HG02623 (cell line): ENCODE data around the gene CAP2.
"Not testable (repeated sequence)": the region's sequence is repeated elsewhere in the genome, so short reads cannot be mapped to it uniquely, and the experiment has no call there.

ENCODE experiments used
- ATAC-seq: cut with Tn5 transposase; IDR thresholded peaks from one replicate; pipeline ENCODE4 v1.9.1; 2021; ENCODE audit warnings: moderate library complexity; ENCODE audit not compliant: unreplicated experiment

CAP2 gene

GRCh38 chr6:17562636-17563035 lies 169.2 kb downstream of the CAP2 start:
- ATAC-seq = no peak

DNA sequence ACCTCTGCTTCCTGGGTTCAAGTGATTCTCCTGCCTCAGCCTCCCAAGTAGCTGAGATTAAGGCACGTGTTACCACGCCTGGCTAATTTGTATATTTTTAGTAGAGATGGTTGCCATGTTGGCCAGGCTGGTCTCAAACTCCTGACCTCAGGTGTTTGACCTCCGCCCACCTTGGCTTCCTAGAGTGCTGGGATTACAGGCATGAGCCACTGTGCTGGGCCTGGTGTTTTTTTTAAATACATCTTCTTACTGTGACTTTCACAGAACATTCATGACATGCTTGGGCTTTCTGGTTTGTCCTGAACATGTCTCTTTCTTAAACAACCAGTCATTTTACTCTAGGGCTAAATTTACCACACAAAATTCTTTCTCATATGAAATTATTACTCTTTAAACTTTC lies 172.0 kb downstream of the CAP2 start:
- ATAC-seq = no peak

- ATAC-seq = no peak
These were observed 181.6 kb downstream of the CAP2 start for GRCh38 chr6:17574866-17575560.

GRCh38 chr6:17577059-17577458 lies 183.7 kb downstream of the CAP2 start:
- ATAC-seq = no peak

DNA sequence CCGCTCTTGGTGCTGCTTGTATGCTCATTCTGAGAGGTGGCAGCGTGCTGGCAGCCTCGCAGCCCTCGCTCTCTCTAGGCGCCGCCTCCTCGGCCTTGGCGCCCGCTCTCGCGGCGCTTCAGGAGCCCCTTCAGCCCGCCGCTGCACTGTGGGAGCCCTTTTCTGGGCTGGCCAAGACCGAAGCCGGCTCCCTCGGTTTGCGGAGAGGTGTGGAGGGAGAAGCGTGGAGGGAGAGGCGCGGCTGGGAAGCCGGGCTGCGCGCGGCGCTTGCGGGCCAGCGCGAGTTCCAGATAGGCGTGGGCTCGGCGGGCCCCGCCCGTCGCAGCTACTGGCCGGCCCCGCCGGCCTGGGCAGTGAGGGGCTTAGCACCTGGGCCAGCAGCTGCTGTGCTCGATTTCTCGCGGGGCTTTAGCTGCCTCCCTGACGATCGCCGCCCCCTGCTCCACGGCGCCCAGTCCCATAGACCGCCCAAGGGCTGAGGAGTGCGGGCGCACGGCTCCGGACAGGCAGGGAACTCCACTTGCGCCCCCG lies 187.2 kb downstream of the CAP2 start:
- ATAC-seq = no peak

DNA sequence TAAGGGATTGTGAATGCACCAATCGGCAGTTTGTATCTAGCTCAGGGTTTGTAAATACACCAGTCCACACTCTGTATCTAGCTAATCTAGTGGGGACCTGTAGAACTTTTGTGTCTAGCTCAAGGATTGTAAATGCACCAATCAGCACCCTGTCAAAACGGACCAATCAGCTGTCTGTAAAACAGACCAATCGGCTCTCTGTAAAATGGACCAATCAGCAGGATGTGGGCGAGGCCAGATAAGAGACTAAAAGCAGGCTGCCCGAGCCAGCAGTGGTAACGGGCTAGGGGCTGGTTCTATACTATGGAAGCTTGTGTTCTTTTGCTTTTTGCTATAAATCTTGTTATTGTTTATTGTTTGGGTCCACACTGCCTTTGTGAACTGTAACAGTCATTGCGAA lies 187.9 kb downstream of the CAP2 start:
- not testable (repeated sequence) for ATAC-seq

GRCh38 chr6:17583811-17584210 lies 190.4 kb downstream of the CAP2 start:
- ATAC-seq = no peak

GRCh38 chr6:17584241-17584803 lies 190.9 kb downstream of the CAP2 start:
- no peak for ATAC-seq

- ATAC-seq = no peak
These were observed 192.5 kb downstream of the CAP2 start for GRCh38 chr6:17585766-17586490.

DNA sequence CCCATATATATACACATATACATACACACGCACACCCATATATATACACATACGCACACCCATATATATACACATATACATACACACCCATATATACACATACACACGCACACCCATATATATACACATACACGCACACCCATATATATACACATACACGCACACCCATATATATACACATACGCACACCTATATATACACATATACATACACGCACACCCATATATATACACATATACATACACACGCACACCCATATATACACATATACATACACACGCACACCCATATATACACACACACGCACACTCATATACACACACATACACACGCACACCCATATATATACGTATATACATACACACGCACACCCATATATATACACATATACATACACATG lies 193.2 kb downstream of the CAP2 start:
- ATAC-seq = not testable (repeated sequence)

DNA sequence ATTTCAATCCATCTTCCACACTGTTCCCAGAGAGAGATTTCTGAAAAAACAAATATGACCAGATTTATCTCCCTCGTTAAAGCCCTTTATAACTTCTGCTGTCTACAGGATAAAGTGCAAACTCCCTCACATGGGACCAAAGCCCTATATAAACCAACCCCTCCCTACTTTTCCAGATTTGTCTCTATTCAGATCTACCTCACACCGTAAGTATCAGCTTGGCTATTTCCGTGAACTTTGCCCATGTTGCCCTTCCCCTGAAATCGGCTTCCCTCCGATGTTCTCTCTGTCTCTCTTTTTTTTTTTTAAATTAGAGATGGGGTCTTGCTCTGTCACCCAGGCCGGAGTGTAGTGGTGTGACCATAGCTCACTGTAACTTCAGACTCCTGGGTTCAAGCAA lies 194.6 kb downstream of the CAP2 start:
- no peak for ATAC-seq

GRCh38 chr6:17589406-17590096 lies 196.2 kb downstream of the CAP2 start:
- peak; percentile 41 for ATAC-seq

- ATAC-seq = no peak
These were observed 197.9 kb downstream of the CAP2 start for GRCh38 chr6:17591287-17591686.

GRCh38 chr6:17593246-17593645 lies 199.9 kb downstream of the CAP2 start:
- no peak for ATAC-seq

DNA sequence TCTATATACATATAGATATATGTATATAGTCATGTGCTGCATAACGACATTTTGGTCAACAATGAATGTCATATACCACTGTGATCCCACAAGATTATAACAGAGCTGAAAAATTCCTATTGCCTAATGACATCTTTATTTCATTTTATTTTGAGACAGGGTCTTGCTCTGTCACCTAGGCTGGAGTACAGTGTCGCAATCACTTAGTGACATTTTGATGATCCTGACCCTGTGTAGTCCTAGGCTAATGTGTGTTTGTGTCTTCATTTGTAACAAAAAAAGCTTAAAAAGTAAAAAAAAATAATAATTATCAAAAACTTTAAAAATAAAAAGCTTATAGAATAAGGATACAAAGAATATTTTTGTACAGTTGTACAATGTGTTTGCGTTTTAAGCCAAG lies 202.7 kb downstream of the CAP2 start:
- ATAC-seq = no peak

GRCh38 chr6:17599877-17600526 lies 206.6 kb downstream of the CAP2 start, which contains the start of gene FAM8A1:
FAM8A1 (plus strand) TSS chr6:17600302; CDS start chr6:17600410, 108 bp downstream.
- peak; percentile 86 for ATAC-seq

- ATAC-seq = peak; percentile 44
These were observed 207.4 kb downstream of the CAP2 start for GRCh38 chr6:17600527-17601385.

DNA sequence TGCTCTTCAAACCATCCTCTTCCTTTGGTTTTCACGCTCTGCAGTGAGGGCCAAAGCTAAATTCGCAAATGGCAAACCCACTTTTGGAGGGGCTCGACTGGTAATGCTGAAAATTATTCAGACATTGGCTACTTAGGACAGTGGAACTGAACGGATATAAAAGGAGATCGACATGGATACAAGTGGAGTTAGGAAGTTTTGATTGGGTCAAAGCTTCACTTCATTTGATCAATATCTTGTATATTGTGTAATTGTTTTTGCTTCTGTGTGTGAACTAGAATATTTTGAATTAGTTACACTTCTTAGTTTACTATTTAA lies 207.9 kb downstream of the CAP2 start:
- no peak for ATAC-seq

- ATAC-seq = no peak
These were observed 209.5 kb downstream of the CAP2 start for GRCh38 chr6:17602888-17603287.

DNA sequence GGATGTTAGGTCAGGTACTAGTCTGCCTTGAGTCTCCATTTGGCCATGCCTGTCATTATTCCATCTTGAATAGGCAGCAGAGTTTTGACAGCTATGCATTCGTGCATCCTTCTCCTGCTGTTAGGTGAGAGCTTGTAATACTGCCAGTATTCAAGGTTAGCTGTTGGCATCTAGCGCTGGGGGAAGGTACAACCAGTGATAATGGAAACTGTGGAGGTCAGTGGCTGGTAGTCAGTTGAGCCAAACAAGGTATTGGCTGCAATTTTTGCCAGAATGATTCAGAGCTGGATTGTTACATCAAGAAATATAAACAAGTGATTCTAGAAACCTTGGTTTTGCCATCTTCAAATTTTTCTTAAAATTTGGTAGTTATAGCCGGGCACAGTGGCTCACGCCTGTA lies 213.2 kb downstream of the CAP2 start:
- ATAC-seq = no peak
